Activated naive CD4-positive, alpha-beta T cell treated with anti-CD3 and anti-CD28 coated beads, Interleukin-2, amount 50 U/mL, for 24 hours (primary cell): ENCODE data around the gene TMEM109.

Experiments used
- H3K27ac Mint-ChIP-seq: one replicate; pipeline ENCODE4 v1.8.0; 2021; ENCODE audit warnings: mild to moderate bottlenecking, mixed read lengths
- H3K27me3 Mint-ChIP-seq: one replicate; pipeline ENCODE4 v1.8.0; 2021; ENCODE audit warnings: mixed read lengths
- H3K36me3 Mint-ChIP-seq: one replicate; pipeline ENCODE4 v1.8.0; 2021; ENCODE audit warnings: mixed read lengths
- H3K4me1 Mint-ChIP-seq: one replicate; pipeline ENCODE4 v1.8.0; 2021; ENCODE audit warnings: mixed read lengths
- H3K4me3 Mint-ChIP-seq: one replicate; pipeline ENCODE4 v1.8.0; 2021; ENCODE audit warnings: mild to moderate bottlenecking, mixed read lengths
- H3K9me3 Mint-ChIP-seq: one replicate; pipeline ENCODE4 v1.8.0; 2021; ENCODE audit warnings: mixed read lengths

Gene TMEM109

DNA sequence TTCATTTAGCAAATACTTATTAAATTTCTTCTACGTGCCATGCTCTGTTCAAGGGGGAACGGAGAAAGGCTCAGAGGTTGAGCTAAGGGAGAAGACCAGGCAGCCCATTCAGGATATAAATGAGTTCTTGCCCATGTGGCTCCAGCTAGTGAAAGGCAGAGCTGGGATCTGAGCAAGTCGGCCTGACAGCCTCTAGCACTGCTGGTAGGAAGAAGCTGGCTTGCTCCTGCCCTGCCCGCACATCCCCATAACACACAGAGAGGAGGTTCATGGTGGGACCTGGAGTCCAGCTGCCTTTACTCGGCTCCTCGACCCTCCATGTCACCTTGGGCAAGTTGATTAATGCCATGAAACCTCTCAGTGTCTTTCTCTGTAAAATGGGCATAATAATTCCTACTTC is 36.1 kb downstream of the TMEM109 start:
- Mint-ChIP-seq H3K4me3 (peak overlapping the region; percentile 57), H3K27me3 (no peaks in the 10 kb centered on the region), H3K27ac (peak overlapping the region; percentile 51), H3K4me1 (peaks cover 35% of the 10 kb centered on the region), H3K36me3 (peaks cover 2% of the 10 kb centered on the region), H3K9me3 (no peaks in the 10 kb centered on the region)

DNA sequence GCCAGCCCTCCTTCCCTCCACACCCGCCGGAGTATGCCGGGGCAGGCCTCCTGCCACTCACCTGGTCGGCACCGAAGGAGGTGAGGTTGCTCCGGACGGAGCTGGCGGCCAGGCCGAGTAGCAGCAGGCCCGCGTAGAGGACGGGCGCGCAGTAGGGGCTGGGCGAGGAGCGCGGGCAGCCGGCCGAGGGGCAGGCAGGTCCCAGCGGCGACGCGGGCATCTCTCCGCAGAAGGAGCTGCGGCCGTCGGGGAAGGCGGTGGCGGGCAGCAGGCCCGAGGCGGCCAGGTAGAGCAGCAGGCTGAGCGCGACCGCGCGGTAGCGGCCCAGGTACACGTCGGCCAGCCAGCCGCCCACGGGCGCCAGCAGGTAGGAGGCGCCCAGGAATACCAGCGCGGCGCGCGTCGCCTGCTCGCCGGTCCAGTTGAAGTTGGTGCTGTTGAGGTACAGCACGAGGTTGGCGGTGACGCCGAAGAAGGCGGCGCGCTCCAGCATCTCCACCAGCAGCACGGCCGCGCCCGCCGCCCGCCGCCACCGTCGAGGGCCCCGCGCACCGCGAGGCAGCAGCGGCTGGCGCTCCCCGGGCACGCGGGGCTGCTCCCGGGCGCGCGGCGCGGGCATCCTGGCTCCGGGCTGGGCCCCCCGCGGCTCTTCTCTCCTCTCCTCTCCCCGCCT is 37.1 kb downstream of the TMEM109 start:
- Mint-ChIP-seq H3K27ac (no peak overlapping the region), H3K9me3 (no peaks in the 10 kb centered on the region), H3K36me3 (no peaks in the 10 kb centered on the region), H3K4me1 (peaks cover 35% of the 10 kb centered on the region), H3K27me3 (no peaks in the 10 kb centered on the region), H3K4me3 (peak overlapping the region; percentile 81)

DNA sequence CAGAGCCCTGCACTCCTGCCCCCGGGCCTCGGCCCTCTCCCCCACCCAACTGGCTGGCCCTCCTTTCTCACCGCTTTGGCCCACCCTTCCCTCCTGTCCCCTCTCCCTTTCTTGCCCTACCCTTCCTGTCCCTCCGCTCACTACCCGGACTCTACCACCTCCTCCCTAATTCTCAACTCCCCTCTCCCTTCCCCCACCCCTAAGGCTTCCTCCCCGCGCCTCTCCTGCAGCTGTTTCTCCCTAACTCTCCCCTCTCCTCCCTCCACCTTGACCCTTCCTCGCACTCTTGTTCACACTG is 37.6 kb downstream of the TMEM109 start:
- H3K9me3 Mint-ChIP-seq: no peaks in the 10 kb centered on the region
- H3K27ac Mint-ChIP-seq: peak overlapping the region; percentile 95
- no peaks in the 10 kb centered on the region for H3K36me3 Mint-ChIP-seq

DNA sequence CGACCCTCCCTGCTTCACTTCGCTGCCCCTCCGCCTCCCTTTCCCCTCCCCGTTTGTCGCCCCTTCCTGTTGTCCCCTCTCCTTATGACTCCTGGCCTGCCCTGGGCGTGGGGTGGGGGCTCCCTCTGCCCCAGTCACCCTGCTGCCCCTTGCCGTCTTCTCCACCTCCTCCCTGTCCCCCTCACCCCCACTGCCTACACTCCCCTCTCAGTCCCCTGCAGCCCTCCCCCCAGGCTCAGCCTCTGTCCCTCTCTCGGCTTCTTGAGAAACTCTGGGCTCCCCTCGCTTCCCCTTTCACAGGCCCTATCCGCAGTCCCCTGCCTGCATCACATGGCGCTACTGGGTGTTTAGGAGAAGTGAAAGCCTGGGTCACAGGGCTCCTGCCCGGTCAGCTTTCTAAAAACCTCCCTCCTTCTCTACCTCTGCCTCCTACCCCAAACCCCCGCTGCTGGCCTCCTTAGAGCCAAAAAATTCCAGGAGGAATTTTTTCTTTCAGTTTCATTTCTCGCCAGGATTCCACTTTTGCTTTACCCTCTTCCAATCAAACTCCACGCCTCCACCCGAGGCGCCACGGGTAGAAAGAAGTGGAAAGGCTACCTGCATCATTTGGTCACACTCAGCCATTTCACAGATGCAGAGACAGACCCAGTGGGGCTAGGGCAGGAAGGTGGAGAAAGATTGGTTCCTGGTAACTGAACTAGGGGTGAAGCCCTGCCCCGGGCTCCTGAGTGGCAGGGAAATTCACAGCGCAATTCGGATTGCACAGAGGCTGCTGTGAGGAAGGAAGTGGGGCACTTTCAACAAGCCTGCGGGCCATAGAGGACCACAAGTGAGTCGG is 38.2 kb downstream of the TMEM109 start, which contains the start of gene SLC15A3:
Gene SLC15A3, minus strand, starts transcription at position 273 of the 838 bp plus-strand sequence. CDS start 625 bp downstream, outside the sequence.
- Mint-ChIP-seq H3K27ac (peak within 1 kb of the TSS; percentile 95), H3K27me3 (no peaks in the 10 kb centered on the region), H3K4me3 (peak within 1 kb of the TSS; percentile 81), H3K36me3 (no peaks in the 10 kb centered on the region), H3K9me3 (no peaks in the 10 kb centered on the region), H3K4me1 (peaks cover 35% of the 10 kb centered on the region)

More for the DNA sequence above, 37.6 kb downstream of the TMEM109 start:
- H3K4me1 Mint-ChIP-seq: peaks cover 35% of the 10 kb centered on the region
- H3K4me3 Mint-ChIP-seq: peak overlapping the region; percentile 81
- H3K27me3 Mint-ChIP-seq: no peaks in the 10 kb centered on the region

DNA sequence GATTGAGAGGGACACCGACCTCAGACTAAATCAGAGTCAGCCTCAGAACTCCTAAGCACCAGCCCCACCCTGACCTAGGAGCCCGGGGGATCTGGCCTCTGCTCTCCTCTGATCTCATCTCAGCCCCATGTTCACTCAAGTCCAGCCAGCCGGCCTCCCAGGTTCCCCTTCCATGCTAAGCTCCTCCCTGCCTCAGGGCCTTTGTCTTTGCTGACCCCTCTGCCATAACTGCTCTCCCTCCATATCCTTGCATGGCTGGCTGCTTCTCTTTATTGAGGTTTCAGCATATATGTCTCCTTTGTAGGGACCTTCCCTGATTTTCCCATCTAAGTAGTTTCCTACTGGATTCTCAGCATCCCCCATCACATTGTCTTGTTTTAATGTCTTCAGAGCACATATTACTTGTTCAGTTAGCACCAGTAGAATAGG is 38.8 kb downstream of the TMEM109 start:
- Mint-ChIP-seq H3K4me3 (peak overlapping the region; percentile 81), H3K9me3 (no peaks in the 10 kb centered on the region), H3K4me1 (peaks cover 35% of the 10 kb centered on the region), H3K27me3 (no peaks in the 10 kb centered on the region), H3K27ac (peak overlapping the region; percentile 62), H3K36me3 (no peaks in the 10 kb centered on the region)

DNA sequence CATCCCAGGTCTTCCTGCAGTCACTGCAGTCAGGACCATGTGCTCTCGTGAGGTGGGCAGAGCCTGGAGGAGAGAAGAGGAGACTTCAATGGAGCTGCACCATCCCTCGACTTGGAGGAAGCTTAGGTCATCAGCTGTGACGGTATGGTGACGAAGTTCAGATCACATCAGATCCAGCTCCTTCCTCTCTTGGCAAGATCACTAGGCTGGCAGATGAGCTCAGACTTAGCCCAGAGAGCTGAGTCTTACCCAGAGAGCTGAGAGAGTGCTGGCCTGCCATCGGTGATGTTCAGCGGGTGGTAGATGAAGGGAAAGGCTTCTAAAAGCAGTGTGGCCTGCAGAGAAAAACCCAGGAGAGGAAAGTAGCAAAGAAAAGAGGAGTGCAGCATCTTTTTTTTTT is 39.8 kb downstream of the TMEM109 start:
- H3K4me1 Mint-ChIP-seq: peaks cover 31% of the 10 kb centered on the region
- H3K9me3 Mint-ChIP-seq: no peaks in the 10 kb centered on the region
- no peaks in the 10 kb centered on the region for H3K36me3 Mint-ChIP-seq
- no peaks in the 10 kb centered on the region for H3K27me3 Mint-ChIP-seq
- peak overlapping the region; percentile 43 for H3K27ac Mint-ChIP-seq
- no peak overlapping the region for H3K4me3 Mint-ChIP-seq

DNA sequence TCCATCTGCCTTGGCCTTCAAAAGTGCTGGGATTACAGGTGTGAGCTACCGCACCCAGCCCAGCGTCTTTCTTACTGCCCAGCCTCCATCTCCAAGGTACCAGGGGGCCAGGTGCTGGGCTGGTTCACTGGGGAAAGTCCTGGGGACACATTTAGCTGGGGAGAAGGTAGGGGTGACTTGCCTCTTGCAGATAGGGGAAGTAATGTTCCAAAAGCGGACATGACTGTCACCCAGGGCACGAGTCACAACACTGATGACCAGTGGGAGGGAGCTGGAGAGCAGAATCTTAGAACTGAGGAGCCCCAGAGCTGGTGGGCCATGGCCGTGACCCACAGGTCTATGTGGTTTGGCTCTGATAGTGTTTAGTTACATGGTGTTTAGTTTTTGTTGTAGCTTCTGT is 40.5 kb downstream of the TMEM109 start:
- peaks cover 30% of the 10 kb centered on the region for H3K4me1 Mint-ChIP-seq
- H3K9me3 Mint-ChIP-seq: no peaks in the 10 kb centered on the region
- H3K27me3 Mint-ChIP-seq: no peaks in the 10 kb centered on the region
- H3K36me3 Mint-ChIP-seq: no peaks in the 10 kb centered on the region
- no peak overlapping the region for H3K27ac Mint-ChIP-seq
- no peak overlapping the region for H3K4me3 Mint-ChIP-seq

DNA sequence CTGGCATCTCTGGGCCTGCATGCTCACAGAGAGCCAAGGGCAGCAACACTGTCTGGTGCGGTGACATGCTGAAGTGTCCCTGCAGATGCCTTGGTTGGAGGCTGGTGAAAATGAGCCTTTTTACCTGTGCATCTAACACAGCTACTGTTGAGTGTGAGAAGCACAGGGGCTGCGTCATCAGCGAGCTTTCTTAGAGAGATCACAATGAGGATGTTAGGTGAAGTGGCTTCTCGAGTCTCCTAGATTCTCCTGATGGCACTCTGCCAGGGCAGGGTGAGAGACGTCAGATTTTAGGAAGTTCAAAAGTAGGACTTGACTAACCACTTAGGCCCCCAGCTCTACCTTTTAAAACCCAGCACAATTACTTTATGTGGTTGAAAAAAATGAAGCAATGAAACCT is 41.6 kb downstream of the TMEM109 start:
- Mint-ChIP-seq H3K4me1 (peaks cover 23% of the 10 kb centered on the region), H3K27ac (no peak overlapping the region), H3K27me3 (no peaks in the 10 kb centered on the region), H3K4me3 (no peak overlapping the region), H3K9me3 (no peaks in the 10 kb centered on the region), H3K36me3 (no peaks in the 10 kb centered on the region)

DNA sequence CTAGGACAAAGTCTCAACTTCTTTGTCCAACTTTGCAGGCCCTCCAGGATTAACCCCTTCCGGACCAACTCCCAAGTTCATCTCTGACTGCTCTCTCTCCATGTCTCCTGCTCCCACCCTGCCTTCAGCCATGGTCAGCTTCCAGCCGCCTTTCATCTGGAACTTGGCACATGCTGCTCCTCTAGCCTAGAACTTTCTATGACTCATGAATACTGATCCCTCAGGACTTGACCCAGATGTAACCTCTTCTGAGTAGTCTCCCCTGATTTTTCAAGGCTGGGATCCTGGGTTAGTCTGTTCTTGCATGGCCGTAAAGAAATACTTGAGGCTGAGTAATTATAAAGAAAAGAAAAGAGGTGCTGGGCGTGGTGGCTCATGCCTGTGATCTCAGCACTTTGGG is 43.2 kb downstream of the TMEM109 start:
- no peaks in the 10 kb centered on the region for H3K27me3 Mint-ChIP-seq
- no peak overlapping the region for H3K4me3 Mint-ChIP-seq
- H3K36me3 Mint-ChIP-seq: no peaks in the 10 kb centered on the region
- H3K4me1 Mint-ChIP-seq: peaks cover 16% of the 10 kb centered on the region
- no peaks in the 10 kb centered on the region for H3K9me3 Mint-ChIP-seq
- peak overlapping the region; percentile 31 for H3K27ac Mint-ChIP-seq

DNA sequence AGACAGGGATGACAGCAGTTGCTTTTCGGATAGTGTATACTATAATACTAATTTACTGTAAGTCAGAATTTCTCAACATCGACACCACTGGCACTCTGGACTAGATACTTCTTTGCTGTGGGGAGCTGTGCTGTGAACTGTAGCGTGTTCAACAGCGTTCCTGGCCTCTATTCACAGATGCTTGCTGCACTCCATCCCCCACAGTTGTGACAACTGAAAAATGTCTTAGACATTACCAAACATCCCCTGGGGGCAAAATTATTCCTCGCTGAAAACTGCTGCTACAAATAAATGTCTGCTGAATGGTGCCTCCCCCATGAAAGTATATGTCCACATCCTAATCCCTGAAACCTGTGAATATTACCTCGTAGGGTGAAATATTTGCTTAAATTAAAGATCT is 45.5 kb downstream of the TMEM109 start:
- Mint-ChIP-seq H3K27me3 (no peaks in the 10 kb centered on the region), H3K4me3 (no peak overlapping the region), H3K36me3 (no peaks in the 10 kb centered on the region), H3K4me1 (no peaks in the 10 kb centered on the region), H3K9me3 (no peaks in the 10 kb centered on the region), H3K27ac (peak overlapping the region; percentile 10)

DNA sequence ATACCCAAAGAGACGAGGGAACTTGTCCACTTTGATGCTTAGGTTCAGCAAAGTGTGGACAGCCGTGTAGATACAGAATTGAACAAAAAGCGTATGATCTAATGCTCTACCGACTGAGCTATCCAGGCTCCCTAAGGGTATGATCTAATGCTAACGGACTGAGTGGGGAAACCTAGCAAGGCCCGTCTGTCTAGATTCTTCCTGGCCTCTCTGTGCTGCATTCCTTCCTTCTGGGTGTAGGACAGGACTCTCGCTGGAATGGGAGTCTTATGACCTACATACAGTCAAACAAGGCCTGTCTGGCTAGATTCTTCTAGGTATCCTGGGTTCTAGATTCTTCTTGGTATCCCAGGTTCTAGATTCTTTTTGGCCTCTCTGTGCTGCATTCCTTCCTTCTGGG is 46.4 kb downstream of the TMEM109 start:
- Mint-ChIP-seq H3K4me3 (no peak overlapping the region), H3K4me1 (no peaks in the 10 kb centered on the region), H3K27ac (no peak overlapping the region), H3K36me3 (no peaks in the 10 kb centered on the region), H3K9me3 (no peaks in the 10 kb centered on the region), H3K27me3 (no peaks in the 10 kb centered on the region)

DNA sequence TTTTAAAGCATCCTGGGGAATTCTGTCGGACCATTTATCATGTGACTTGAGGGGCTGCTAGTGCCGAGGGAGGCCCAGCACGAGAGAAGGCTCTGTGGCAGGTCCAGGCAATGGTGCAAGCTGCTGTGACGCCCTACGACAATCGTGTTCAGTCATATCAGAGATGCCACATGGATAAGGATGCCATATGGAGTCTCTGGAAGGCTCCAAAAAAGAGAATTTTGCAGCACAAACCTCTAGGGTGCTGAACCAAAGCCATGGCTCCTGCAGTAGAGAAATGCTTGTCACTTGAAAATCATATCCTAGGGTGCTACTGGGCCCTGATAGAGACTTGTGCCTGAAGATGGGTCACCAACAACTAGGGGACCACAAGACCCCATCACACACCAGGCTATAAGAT is 50.8 kb downstream of the TMEM109 start:
- Mint-ChIP-seq H3K27me3 (no peaks in the 10 kb centered on the region), H3K9me3 (no peaks in the 10 kb centered on the region), H3K4me1 (no peaks in the 10 kb centered on the region), H3K4me3 (no peak overlapping the region), H3K27ac (no peak overlapping the region), H3K36me3 (peaks cover 2% of the 10 kb centered on the region)

DNA sequence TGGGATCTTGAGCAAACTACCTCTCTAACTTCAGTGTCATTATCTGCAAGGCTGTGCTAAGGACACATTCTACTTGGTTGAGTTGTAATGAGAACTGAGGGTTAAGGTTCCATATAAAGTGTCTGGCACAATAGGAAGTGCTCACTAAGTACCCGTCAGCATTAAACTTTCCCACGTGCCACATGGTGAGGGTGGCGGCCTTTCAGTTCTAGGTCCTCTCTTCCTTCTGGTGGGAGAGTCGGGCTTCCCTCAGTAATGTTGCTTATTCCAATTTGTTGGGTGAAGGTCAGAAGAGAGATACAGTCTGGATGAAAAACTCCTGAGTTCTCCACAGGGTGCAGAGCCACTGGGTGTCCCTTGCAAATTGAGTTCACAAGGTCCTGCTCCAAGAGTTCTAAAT is 52.9 kb downstream of the TMEM109 start:
- Mint-ChIP-seq H3K27ac (no peak overlapping the region), H3K4me1 (peaks cover 16% of the 10 kb centered on the region), H3K4me3 (no peak overlapping the region), H3K9me3 (no peaks in the 10 kb centered on the region), H3K36me3 (peaks cover 2% of the 10 kb centered on the region), H3K27me3 (no peaks in the 10 kb centered on the region)

DNA sequence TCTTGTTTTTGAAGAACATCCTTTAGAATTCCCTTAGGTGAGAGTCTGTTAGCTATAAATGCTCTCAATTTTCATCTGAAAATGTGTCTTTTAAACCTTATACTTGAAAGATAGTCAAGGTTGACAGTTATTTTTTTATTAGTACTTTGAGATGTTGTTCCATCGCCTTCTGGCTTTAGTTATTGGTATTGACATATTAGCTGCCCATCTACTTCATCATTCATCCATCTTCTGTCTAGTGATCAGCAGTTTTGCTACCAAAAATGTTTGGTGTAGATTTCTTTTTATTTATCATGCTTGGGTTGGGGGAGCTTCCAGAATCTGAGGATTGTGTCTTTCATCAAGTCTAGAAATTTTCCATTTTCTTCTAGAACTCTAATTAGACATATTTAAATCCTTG is 54.3 kb downstream of the TMEM109 start:
- Mint-ChIP-seq H3K27me3 (no peaks in the 10 kb centered on the region), H3K36me3 (peaks cover 10% of the 10 kb centered on the region), H3K4me3 (no peak overlapping the region), H3K27ac (no peak overlapping the region), H3K4me1 (peaks cover 16% of the 10 kb centered on the region), H3K9me3 (no peaks in the 10 kb centered on the region)

DNA sequence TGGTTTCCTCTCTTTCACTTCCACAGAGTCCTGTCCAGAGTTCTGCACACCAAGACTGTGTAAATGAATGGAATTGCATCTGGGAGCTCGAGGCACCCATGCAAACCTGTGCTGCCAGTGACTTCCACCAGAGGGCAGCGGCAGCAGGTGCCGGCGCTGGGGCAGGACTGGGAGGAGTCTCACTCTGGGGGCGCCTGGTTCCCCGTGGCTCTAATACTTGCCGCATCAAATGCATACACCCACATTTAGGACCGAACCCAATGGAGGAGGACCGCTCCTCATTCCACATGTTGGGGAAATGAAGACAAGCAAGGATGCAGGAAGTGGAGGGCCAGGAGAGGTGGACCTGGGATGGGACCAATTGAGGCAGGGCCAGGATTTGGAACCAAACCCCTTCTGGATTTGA is 56.4 kb downstream of the TMEM109 start:
- Mint-ChIP-seq H3K4me1 (peaks cover 20% of the 10 kb centered on the region), H3K36me3 (peaks cover 28% of the 10 kb centered on the region), H3K9me3 (no peaks in the 10 kb centered on the region), H3K27me3 (no peaks in the 10 kb centered on the region), H3K4me3 (peak overlapping the region; percentile 99), H3K27ac (peak overlapping the region; percentile 95)

DNA sequence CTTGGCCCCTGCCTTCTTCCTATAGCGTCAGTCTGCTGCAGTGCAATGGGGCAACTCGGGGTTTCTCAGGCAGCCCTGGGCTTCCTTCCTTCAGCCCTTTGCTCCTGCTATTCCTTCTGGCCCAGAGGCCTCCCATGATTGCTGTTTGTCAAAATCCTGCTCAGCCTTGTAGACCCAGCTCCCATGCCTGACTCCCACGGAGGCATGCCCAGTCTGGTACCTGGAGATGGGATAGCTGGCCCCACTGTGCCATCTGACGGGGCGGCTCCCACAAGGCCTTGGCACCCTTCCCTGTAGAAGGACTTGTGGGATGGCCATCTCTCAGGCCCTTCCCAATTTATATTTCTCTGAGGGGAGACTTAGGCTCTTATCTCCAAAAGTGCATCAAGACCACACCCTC is 56.9 kb downstream of the TMEM109 start:
- Mint-ChIP-seq H3K27me3 (no peaks in the 10 kb centered on the region), H3K27ac (peak overlapping the region; percentile 99)

More for the DNA sequence above, 56.9 kb downstream of the TMEM109 start:
- Mint-ChIP-seq H3K9me3 (no peaks in the 10 kb centered on the region), H3K36me3 (peaks cover 29% of the 10 kb centered on the region), H3K4me1 (peaks cover 21% of the 10 kb centered on the region), H3K4me3 (peak overlapping the region; percentile 99)
